ENCODE results near the gene ADGRL3.

The ADGRL3 gene

GRCh38 chr4:62126064-62126732 lies 926.1 kb downstream of the ADGRL3 start:
- POLR2A ChIA-PET, result no interaction called here
- TF ChIP-seq CTCF (IDR thresholded peaks at IDR 0.05; ENCODE audit: control extremely low read depth, extremely low read depth, low read depth, missing control alignments), result no peak
- CTCF ChIA-PET, result interaction anchor here (1.1 kb wide), 1 partner anchor 11 kb away, joined by 4 read pairs; no protein-coding TSS in a partner anchor
- no peak for DNase-seq (ENCODE audit: extremely low spot score)

All from GM10248 (cell line).